Measurements from ENCODE around the gene B3GNT5. TPM values are rescaled to one million over a fixed set of nuclear protein-coding genes. Genes with fewer than 3 reads are reported as not detected.

B3GNT5 gene
- total and polyA plus RNA-seq, 11 donors, result 0.87 to 12.3 (median 3.0) TPM

GRCh38 chr3:183275418-183275817 lies 22.4 kb downstream of the B3GNT5 start:
- H3K27me3 ChIP-seq, result no peaks in the 10 kb centered on the region
- no peak for TF ChIP-seq POLR2A (IDR thresholded peaks at IDR 0.05)
- no peak for TF ChIP-seq CTCF (IDR thresholded peaks at IDR 0.05)
- ATAC-seq (peak in 2 of 4 donors; percentile 48 to 60), DNase-seq (no peak)
- H3K4me3 ChIP-seq, result no peak overlapping the region
- intact Hi-C loops (cut with DNase I), result no loop called here
- H3K36me3 ChIP-seq, result peaks cover 0 to 8% (median under 1%) of the 10 kb centered on the region in 9 donors
- H3K4me1 ChIP-seq, result peaks cover 0 to 50% (median 0%) of the 10 kb centered on the region in 12 donors
- H3K9me3 ChIP-seq, result no peaks in the 10 kb centered on the region
- peak overlapping the region in 1 of 12 donors; percentile 77 for H3K27ac ChIP-seq
- 35 to 44% (median 40%) methylated on average over 2 of the region's 2 CpGs for WGBS, 4 donors

GRCh38 chr3:183275937-183276336 lies 22.9 kb downstream of the B3GNT5 start:
- ATAC-seq (no peak), DNase-seq (no peak)
- TF ChIP-seq POLR2A (IDR thresholded peaks at IDR 0.05) (no peak), CTCF (IDR thresholded peaks at IDR 0.05) (no peak)
- Histone ChIP-seq H3K4me1 (peaks cover 0 to 44% (median 0%) of the 10 kb centered on the region in 12 donors), H3K4me3 (no peak overlapping the region), H3K27ac (peak overlapping the region in 1 of 12 donors; percentile 77), H3K9me3 (no peaks in the 10 kb centered on the region), H3K36me3 (peaks cover 0 to 3% (median 0%) of the 10 kb centered on the region in 9 donors), H3K27me3 (no peaks in the 10 kb centered on the region)
- 83 to 87% (median 86%) methylated on average over 3 of the region's 3 CpGs for WGBS, 4 donors
- intact Hi-C loops (cut with DNase I), result no loop called here

GRCh38 chr3:183277260-183277659 lies 24.2 kb downstream of the B3GNT5 start:
- 95 to 99% (median 96%) methylated on average over 5 of the region's 5 CpGs for WGBS, 4 donors
- intact Hi-C loops (cut with DNase I), result no loop called here

GRCh38 chr3:183278479-183279088 lies 25.5 kb downstream of the B3GNT5 start:
- 90 to 93% (median 92%) methylated on average over 4 of the region's 4 CpGs for WGBS, 4 donors
- H3K4me1 ChIP-seq, result peaks cover 0 to 24% (median 0%) of the 10 kb centered on the region in 12 donors
- no peaks in the 10 kb centered on the region for H3K27me3 ChIP-seq
- H3K9me3 ChIP-seq, result no peaks in the 10 kb centered on the region
- intact Hi-C loops (cut with DNase I), result no loop called here
- H3K27ac ChIP-seq, result no peak overlapping the region
- DNase-seq, result no peak
- ATAC-seq, result no peak
- TF ChIP-seq POLR2A (IDR thresholded peaks at IDR 0.05) (no peak), CTCF (IDR thresholded peaks at IDR 0.05) (no peak)
- no peak overlapping the region for H3K4me3 ChIP-seq
- H3K36me3 ChIP-seq, result no peaks in the 10 kb centered on the region

More at GRCh38 chr3:183277260-183277659, 24.2 kb downstream of the B3GNT5 start:
- Histone ChIP-seq H3K36me3 (no peaks in the 10 kb centered on the region), H3K4me1 (peaks cover 0 to 37% (median 0%) of the 10 kb centered on the region in 12 donors), H3K27ac (no peak overlapping the region), H3K27me3 (no peaks in the 10 kb centered on the region), H3K4me3 (no peak overlapping the region), H3K9me3 (no peaks in the 10 kb centered on the region)
- ATAC-seq, result no peak
- no peak for DNase-seq
- TF ChIP-seq POLR2A (IDR thresholded peaks at IDR 0.05) (no peak), CTCF (IDR thresholded peaks at IDR 0.05) (no peak)
